ENCODE results near the gene PCARE.

PCARE gene

DNA sequence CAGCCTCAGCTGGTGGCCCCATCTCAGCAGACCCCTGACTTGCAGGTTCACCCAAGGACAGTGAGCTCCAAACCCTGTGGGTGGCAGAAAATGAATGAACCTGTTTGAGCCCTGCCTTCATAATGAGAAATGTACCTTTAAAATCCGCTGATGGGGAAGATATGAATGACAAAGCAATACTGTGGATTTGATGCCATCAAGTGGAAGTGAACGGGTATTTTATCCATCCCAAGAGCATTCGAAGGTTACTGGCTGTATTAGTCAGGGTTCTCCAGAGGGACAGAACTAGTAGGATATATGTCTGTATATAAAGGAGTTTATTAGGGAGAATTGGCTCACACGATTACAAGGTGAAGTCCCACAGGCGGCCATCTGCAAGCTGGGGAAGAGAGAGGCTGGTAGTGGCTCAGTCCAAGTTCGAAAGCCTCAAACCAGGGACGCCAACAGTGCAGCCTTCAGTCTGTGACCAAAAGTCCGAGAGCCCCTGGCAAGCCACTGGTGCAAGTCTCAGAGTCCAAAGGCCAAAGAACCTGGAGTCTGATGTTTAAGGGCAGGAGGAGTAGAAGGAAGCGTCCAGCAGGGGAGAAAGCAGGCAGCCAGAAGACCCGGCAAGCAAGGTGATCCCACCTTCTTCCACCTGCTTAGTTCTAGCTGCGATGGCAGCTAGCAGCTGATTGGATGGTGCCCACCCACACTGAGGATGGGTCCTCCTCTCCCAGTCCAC is 61.1 kb downstream of the PCARE start:
- peak overlapping the region in 9 of 11 experiments; percentile 54 to 93 (median 85); a peak in 18 of 22 replicates for H3K27ac ChIP-seq
- peak overlapping the region; percentile 83 to 99 (median 97) for H3K4me2 ChIP-seq
- no peaks in the 10 kb centered on the region for H3K27me3 ChIP-seq
- peak overlapping the region in 2 of 10 experiments; percentile 24 to 30; a peak in 2 of 20 replicates for H3K4me3 ChIP-seq
- no peaks in the 10 kb centered on the region for H3K36me3 ChIP-seq
- TF ChIP-seq Cebpa-rat (IDR thresholded peaks at IDR 0.05), result no peak
- H4K20me1 ChIP-seq, result peaks cover 0 to 16% (median 0%) of the 10 kb centered on the region in 11 experiments; a peak in 2 of 22 replicates
- H3K9me3 ChIP-seq (replicated peaks in 1 of 11), result no peaks in the 10 kb centered on the region
- H3K9ac ChIP-seq, result peak overlapping the region in 7 of 11 experiments; percentile 73 to 83 (median 78); a peak in 13 of 22 replicates
- peaks cover 87 to 100% (median 97%) of the 10 kb centered on the region in 10 experiments for H3K4me1 ChIP-seq

DNA sequence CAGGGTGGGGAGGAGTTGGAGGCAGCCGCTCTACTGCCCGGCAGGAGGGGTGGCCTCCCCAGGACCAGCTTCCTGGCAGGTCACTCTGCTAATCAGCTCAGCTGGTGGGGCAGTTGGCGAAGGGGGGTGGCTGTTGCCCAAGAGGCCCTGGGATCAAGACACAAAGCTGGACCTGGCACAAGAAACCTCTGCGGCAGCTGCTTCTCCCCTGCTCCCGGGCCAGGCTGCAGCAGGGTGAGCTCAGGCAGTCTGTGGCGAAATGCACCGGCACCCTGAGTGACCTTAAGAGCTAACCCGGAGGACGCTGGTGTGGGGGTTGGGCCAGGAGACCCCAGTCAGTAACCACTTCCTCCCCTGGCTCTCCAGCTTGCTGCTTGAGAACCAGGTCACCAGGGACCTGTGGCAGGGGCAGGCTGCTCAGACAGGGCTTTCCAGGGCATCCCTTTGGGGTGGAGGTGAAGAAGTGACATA is 62.1 kb downstream of the PCARE start:
- Histone ChIP-seq H3K36me3 (no peaks in the 10 kb centered on the region), H3K4me2 (peak overlapping the region; percentile 83 to 99 (median 97)), H3K9me3 (replicated peaks in 1 of 11) (no peaks in the 10 kb centered on the region), H3K27me3 (no peaks in the 10 kb centered on the region), H3K4me1 (peaks cover 85 to 93% (median 91%) of the 10 kb centered on the region in 10 experiments), H3K9ac (peak overlapping the region; percentile 37 to 83 (median 75); a peak in 20 of 22 replicates), H3K27ac (peak overlapping the region; percentile 54 to 93 (median 82); a peak in 20 of 22 replicates), H4K20me1 (peaks cover 0 to 16% (median 0%) of the 10 kb centered on the region in 11 experiments; a peak in 2 of 22 replicates), H3K4me3 (peak overlapping the region in 9 of 10 experiments; percentile 24 to 52 (median 41); a peak in 15 of 20 replicates)
- peak in 2 of 11 experiments; percentile 45 to 60; a peak in 7 of 22 replicates for TF ChIP-seq Cebpa-rat (IDR thresholded peaks at IDR 0.05)
